B cell (primary cell): ENCODE results near the gene BLM. TPM values are rescaled to one million over a fixed set of nuclear protein-coding genes. Genes with fewer than 3 reads are reported as not detected.

ENCODE experiments used
- ATAC-seq: fragments of 200-7000 bp; cut with Tn5 transposase; one replicate; pipeline ENCODE4 v1.10.0; 2021; ENCODE audit warnings: low read depth, mild to moderate bottlenecking, moderate number of reproducible peaks, moderate library complexity
- CTCF ChIA-PET: fragments of 350-600 bp; sonication (Branson Sonifier 250); formaldehyde crosslinking; loops from one replicate; lab custom pipeline; 2021; ENCODE audit warnings: antibody characterized with exemption, inconsistent platforms; lab: Charles Lee
- POLR2A ChIA-PET: fragments of 350-600 bp; sonication (Branson Sonifier 250); formaldehyde crosslinking; loops from one replicate; lab custom pipeline; 2021; ENCODE audit warnings: antibody characterized with exemption; lab: Charles Lee
- DNase-seq: peaks from one replicate; pipeline ENCODE4 v3.0.0; 2013
- H2AFZ ChIP-seq: 2 replicates; pipeline ENCODE4 v1.6.1; 2012; ENCODE audit warnings: mild to moderate bottlenecking, low read depth, low read length; ENCODE audit not compliant: insufficient read depth, poor library complexity, severe bottlenecking
- H3K27ac ChIP-seq, 2 donors: 1 replicate in 1 of 2; 2 replicates in 1 of 2; pipeline ENCODE4 v1.5.1; 2012 to 2013; ENCODE audit warnings: low read length in 2 of 2, mild to moderate bottlenecking in 2 of 2, moderate library complexity in 1 of 2
- H3K27me3 ChIP-seq, 4 experiments: fragments of 200-600 bp in 1 of 4; sonication (generic) in 1 of 4; replicated peaks in 1 of 4; 1 replicate in 2 of 4; 2 replicates in 2 of 4; pipeline versions ENCODE4 v1.6.1 to v1.7.0; 2013 to 2016; ENCODE audit warnings: low read length in 3 of 4, mild to moderate bottlenecking in 2 of 4, mixed read lengths in 1 of 4, moderate library complexity in 1 of 4; ENCODE audit not compliant: insufficient read depth in 4 of 4, control insufficient read depth in 3 of 4; ENCODE audit errors: control extremely low read depth in 1 of 4
- H3K36me3 ChIP-seq, 2 experiments: replicated peaks in 1 of 2; 1 replicate in 1 of 2; 2 replicates in 1 of 2; pipeline versions ENCODE4 v1.6.1 to v1.7.1; 2013; ENCODE audit warnings: low read length in 1 of 2; ENCODE audit not compliant: insufficient read depth in 2 of 2, control insufficient read depth in 1 of 2; ENCODE audit errors: control extremely low read depth in 1 of 2, extremely low read depth in 1 of 2
- H3K4me1 ChIP-seq, 2 donors: fragments of 200-600 bp in 1 of 2; sonication (generic) in 1 of 2; 1 replicate in 1 of 2; 2 replicates in 1 of 2; pipeline versions ENCODE4 v1.5.1 to v1.6.1; 2013 to 2017; ENCODE audit warnings: low read length in 2 of 2; ENCODE audit not compliant: control insufficient read depth in 2 of 2, insufficient read depth in 2 of 2
- H3K4me2 ChIP-seq: replicated peaks from 2 replicates; pipeline ENCODE3; 2012; ENCODE audit warnings: mild to moderate bottlenecking, low read depth, low read length; ENCODE audit not compliant: poor library complexity, severe bottlenecking
- H3K4me3 ChIP-seq, 5 experiments: fragments of 200-600 bp in 1 of 5; sonication (generic) in 1 of 5; 1 replicate in 3 of 5; 2 replicates in 2 of 5; pipeline versions ENCODE4 v1.5.1 to v1.7.0; 2011 to 2016; ENCODE audit warnings: low read length in 4 of 5, mild to moderate bottlenecking in 4 of 5, low read depth in 2 of 5, control low read depth in 1 of 5, moderate library complexity in 1 of 5; ENCODE audit not compliant: insufficient read depth in 1 of 5; ENCODE audit errors: control extremely low read depth in 1 of 5, extremely low read depth in 1 of 5
- H3K79me2 ChIP-seq: fragments of 200-600 bp; sonication (generic); one replicate; pipeline ENCODE4 v1.6.0; 2016; ENCODE audit warnings: low read length; ENCODE audit not compliant: control insufficient read depth, insufficient read depth
- H3K9ac ChIP-seq: fragments of 200-600 bp; sonication (generic); 2 replicates; pipeline ENCODE4 v1.6.1; 2017; ENCODE audit warnings: mild to moderate bottlenecking, low read length, moderate library complexity
- H3K9me3 ChIP-seq, 3 donors: one replicate each; pipeline versions ENCODE4 v1.6.1 to v1.7.1; 2013; ENCODE audit warnings: low read length in 2 of 3; ENCODE audit not compliant: control insufficient read depth in 2 of 3, insufficient read depth in 1 of 3; ENCODE audit errors: control extremely low read depth in 1 of 3
- H4K20me1 ChIP-seq: 2 replicates; pipeline ENCODE4 v1.6.0; 2012; ENCODE audit warnings: mild to moderate bottlenecking, low read length; ENCODE audit not compliant: insufficient read depth, control insufficient read depth, poor library complexity, severe bottlenecking
- H3K27ac Mint-ChIP-seq: one replicate; pipeline ENCODE4 v1.8.0; 2021; ENCODE audit warnings: mixed read lengths
- H3K27me3 Mint-ChIP-seq: one replicate; pipeline ENCODE4 v1.8.0; 2021; ENCODE audit warnings: mixed read lengths
- H3K4me1 Mint-ChIP-seq: one replicate; pipeline ENCODE4 v1.8.0; 2021; ENCODE audit warnings: mixed read lengths
- H3K4me3 Mint-ChIP-seq: one replicate; pipeline ENCODE4 v1.8.0; 2021; ENCODE audit warnings: mixed read lengths
- H3K9me3 Mint-ChIP-seq: one replicate; pipeline ENCODE4 v1.8.0; 2022; ENCODE audit warnings: mixed read lengths; ENCODE audit not compliant: insufficient read depth
- CTCF ChIP-seq: fragments of 200-600 bp; IDR thresholded peaks from one replicate; pipeline ENCODE4 v1.8.0; 2022; ENCODE audit warnings: antibody characterized with exemption, mild to moderate bottlenecking
- EZH2 ChIP-seq: IDR thresholded peaks from 2 replicates; pipeline ENCODE4 v1.6.1; 2012; ENCODE audit warnings: borderline replicate concordance, low read depth, mild to moderate bottlenecking, moderate library complexity, low read length; ENCODE audit not compliant: insufficient read depth, poor library complexity, severe bottlenecking
- WGBS: methylation state at CpG from one replicate; pipeline ENCODE4 v1.1.5; 2013; ENCODE audit warnings: missing lambda C conversion rate; ENCODE audit not compliant: insufficient coverage; 5-methylcytosine and 5-hydroxymethylcytosine counted together
- intact Hi-C: fragments of 100-400 bp; cut with micrococcal nuclease; formaldehyde crosslinking; loops from one replicate; pipeline ENCODE4 v1.10.0; 2022
- polyA plus RNA-seq: library from polyadenylated mRNA; depleted of rRNA; stranded (reverse); fragments of >200 nt; gene quantifications from 2 replicates; pipeline ENCODE4 v1.2.3, GENCODE V29; 2012
- total RNA-seq, 2 donors: library from RNA; stranded (reverse); fragments of 120-200 nt in 1 of 2; gene quantifications; 1 replicate in 1 of 2; 2 replicates in 1 of 2; pipeline versions ENCODE4 v1.2.3 to v1.2.4, GENCODE V29; 2013 to 2022

The BLM gene
- total and polyA plus RNA-seq, 2 donors (not counting 1 experiment from before 2014, with no cell fraction given), result 5.2 to 17.4 TPM

- H3K4me2 ChIP-seq, result no peak overlapping the region
- ChIA-PET POLR2A (no interaction called here), CTCF (interaction anchor here (0.5 to 10.7 kb wide), 3 partner anchors 47 to 685 kb away, joined by 3 to 119 read pairs (median 5); no protein-coding TSS in a partner anchor)
- no peaks in the 10 kb centered on the region for H3K36me3 ChIP-seq
- Mint-ChIP-seq H3K4me3 (no peak overlapping the region), H3K9me3 (no peaks in the 10 kb centered on the region), H3K27ac (no peak overlapping the region), H3K27me3 (no peaks in the 10 kb centered on the region), H3K4me1 (no peaks in the 10 kb centered on the region)
- H2AFZ ChIP-seq, result no peak overlapping the region
- H4K20me1 ChIP-seq, result no peaks in the 10 kb centered on the region
- WGBS, result no CpG with 5 or more reads among the region's 1 CpG
- H3K27me3 ChIP-seq, result no peaks in the 10 kb centered on the region
- no peak overlapping the region for H3K9ac ChIP-seq
- TF ChIP-seq EZH2, result no peak
- DNase-seq (no peak), ATAC-seq (no peak)
- intact Hi-C loops, result no loop called here
- no peaks in the 10 kb centered on the region for H3K4me1 ChIP-seq
- H3K9me3 ChIP-seq, result no peaks in the 10 kb centered on the region
- H3K4me3 ChIP-seq, result no peak overlapping the region
- H3K27ac ChIP-seq, result no peak overlapping the region
- no peaks in the 10 kb centered on the region for H3K79me2 ChIP-seq
Observed at GRCh38 chr15:90697175-90697574, 20.0 kb upstream of the BLM start.

GRCh38 chr15:90698629-90699028 is 18.5 kb upstream of the BLM start:
- Mint-ChIP-seq H3K27ac (no peak overlapping the region), H3K4me1 (no peaks in the 10 kb centered on the region), H3K27me3 (no peaks in the 10 kb centered on the region), H3K4me3 (no peak overlapping the region), H3K9me3 (no peaks in the 10 kb centered on the region)
- H3K4me2 ChIP-seq, result no peak overlapping the region
- no peaks in the 10 kb centered on the region for H3K4me1 ChIP-seq
- POLR2A ChIA-PET, result interaction anchor here (0.7 kb wide), 3 partner anchors 53 to 128 kb away, joined by 4 to 5 read pairs (median 5); no protein-coding TSS in a partner anchor
- H3K9ac ChIP-seq, result no peak overlapping the region
- no peak overlapping the region for H2AFZ ChIP-seq
- H3K9me3 ChIP-seq, result peaks cover 0 to 7% (median 2%) of the 10 kb centered on the region in 3 donors
- no peak for DNase-seq
- no peaks in the 10 kb centered on the region for H3K27me3 ChIP-seq
- H4K20me1 ChIP-seq, result no peaks in the 10 kb centered on the region
- H3K4me3 ChIP-seq, result no peak overlapping the region
- 100% methylated on average over 2 of the region's 3 CpGs for WGBS
- ATAC-seq, result no peak
- no peaks in the 10 kb centered on the region for H3K79me2 ChIP-seq
- H3K27ac ChIP-seq, result no peak overlapping the region
- CTCF ChIA-PET, result interaction anchor here (0.7 to 10.7 kb wide), 3 partner anchors 48 to 1695 kb away, joined by 4 to 119 read pairs (median 8); no protein-coding TSS in a partner anchor
- no peaks in the 10 kb centered on the region for H3K36me3 ChIP-seq
- intact Hi-C loops, result no loop called here
- TF ChIP-seq CTCF, result no peak
- TF ChIP-seq EZH2, result no peak
